H1 (cell line): ENCODE data around the gene METTL9. TPM values are rescaled to one million over a fixed set of nuclear protein-coding genes. Genes with fewer than 3 reads are reported as not detected.

Experiments used
- CTCF ChIA-PET: fragments of 300-600 bp; sonication (Branson Sonifier 250); formaldehyde crosslinking; loops from one replicate; lab custom pipeline; 2021; ENCODE audit not compliant: partially characterized antibody; lab: Charles Lee
- POLR2A ChIA-PET: fragments of 300-600 bp; sonication (Branson Sonifier 250); formaldehyde crosslinking; loops from one replicate; lab custom pipeline; 2021; ENCODE audit warnings: inconsistent platforms; ENCODE audit not compliant: partially characterized antibody; lab: Charles Lee
- DNase-seq, 2 experiments: peaks; one replicate each; pipeline versions ENCODE4 v3.0.0 to v3.0.0-alpha.2; 2010 to 2022; ENCODE audit warnings: low spot score in 2 of 2, low read depth in 1 of 2, mixed read lengths in 1 of 2
- FAIRE-seq: peaks from 2 replicates; lab custom pipeline; 2011; peaks lifted over from hg19 to GRCh38; lab: Jason Lieb, UNC
- H2AFZ ChIP-seq: 2 replicates; pipeline ENCODE4 v1.8.1; 2012; ENCODE audit warnings: low read length, inconsistent platforms
- H2AK5ac ChIP-seq: 2 replicates; pipeline ENCODE4 v1.6.1; 2013; ENCODE audit warnings: low read depth, low read length
- H2BK120ac ChIP-seq: replicated peaks from 2 replicates; pipeline ENCODE3; 2013; ENCODE audit warnings: low read depth, low read length, inconsistent platforms
- H2BK12ac ChIP-seq: 2 replicates; pipeline ENCODE4 v1.6.1; 2013; ENCODE audit warnings: low read depth, low read length
- H2BK15ac ChIP-seq: 2 replicates; pipeline ENCODE4 v1.6.1; 2013; ENCODE audit warnings: low read length
- H2BK20ac ChIP-seq: 2 replicates; pipeline ENCODE4 v1.6.1; 2013; ENCODE audit warnings: low read length
- H2BK5ac ChIP-seq: 2 replicates; pipeline ENCODE4 v1.6.1; 2013; ENCODE audit warnings: low read depth, low read length
- H3K14ac ChIP-seq: 2 replicates; pipeline ENCODE4 v1.6.1; 2013; ENCODE audit warnings: inconsistent platforms; ENCODE audit not compliant: insufficient read length
- H3K18ac ChIP-seq: 2 replicates; pipeline ENCODE4 v1.6.1; 2013; ENCODE audit warnings: low read length; ENCODE audit errors: extremely low read depth
- H3K23ac ChIP-seq: 2 replicates; pipeline ENCODE4 v1.6.1; 2013; ENCODE audit warnings: inconsistent platforms; ENCODE audit not compliant: insufficient read length
- H3K23me2 ChIP-seq: 2 replicates; pipeline ENCODE4 v1.6.1; 2013; ENCODE audit warnings: low read depth, low read length
- H3K27ac ChIP-seq: 2 replicates; pipeline ENCODE4 v1.6.1; 2011; ENCODE audit warnings: low read depth, low read length, inconsistent platforms
- H3K27me3 ChIP-seq, 4 experiments: replicated peaks in 1 of 4; 1 replicate in 1 of 4; 2 replicates in 3 of 4; pipeline versions ENCODE4 v1.6.1 to v1.8.1; 2011 to 2013; ENCODE audit warnings: low read length in 3 of 4, mild to moderate bottlenecking in 3 of 4, inconsistent platforms in 2 of 4, mixed read lengths in 2 of 4, moderate library complexity in 1 of 4; ENCODE audit not compliant: control insufficient read depth in 3 of 4, insufficient read depth in 3 of 4; ENCODE audit errors: extremely low read depth in 1 of 4
- H3K36me3 ChIP-seq, 4 experiments: 2 replicates each; pipeline versions ENCODE4 v1.6.1 to v1.8.1; 2011 to 2013; ENCODE audit warnings: mild to moderate bottlenecking in 4 of 4, low read length in 3 of 4, moderate library complexity in 2 of 4, control low read depth in 1 of 4, inconsistent platforms in 1 of 4; ENCODE audit not compliant: insufficient read depth in 4 of 4, control insufficient read depth in 2 of 4
- H3K4ac ChIP-seq: replicated peaks from 2 replicates; pipeline ENCODE3; 2013; ENCODE audit warnings: low read length, low read depth, mixed read lengths, inconsistent platforms; ENCODE audit not compliant: insufficient read length
- H3K4me1 ChIP-seq, 4 experiments: replicated peaks in 1 of 4; 1 replicate in 1 of 4; 2 replicates in 3 of 4; pipeline versions ENCODE4 v1.6.1 to v1.8.1; 2011 to 2013; ENCODE audit warnings: low read length in 3 of 4, inconsistent platforms in 2 of 4, mixed read lengths in 1 of 4; ENCODE audit not compliant: insufficient read depth in 4 of 4, control insufficient read depth in 3 of 4
- H3K4me2 ChIP-seq, 2 experiments: 2 replicates each; pipeline versions ENCODE4 v1.6.1 to v1.8.1; 2011 to 2013; ENCODE audit warnings: low read depth in 2 of 2, low read length in 2 of 2, control low read depth in 1 of 2, inconsistent platforms in 1 of 2, mild to moderate bottlenecking in 1 of 2; ENCODE audit not compliant: insufficient read depth in 1 of 2
- H3K4me3 ChIP-seq, 4 experiments: fragments of 200-600, 300-600 bp in 1 of 4; sonication (generic), shearing (Covaris generic), sonication (Bioruptor Twin) in 1 of 4; 2 replicates each; pipeline versions ENCODE4 v1.5.1 to v1.8.1; 2011 to 2016; ENCODE audit warnings: low read length in 4 of 4, low read depth in 3 of 4, control low read depth in 2 of 4, inconsistent platforms in 2 of 4, mild to moderate bottlenecking in 2 of 4, mixed read lengths in 1 of 4, moderate library complexity in 1 of 4; ENCODE audit not compliant: insufficient read depth in 2 of 4; ENCODE audit errors: extremely low read depth in 1 of 4
- H3K56ac ChIP-seq: replicated peaks from 2 replicates; pipeline ENCODE3; 2013; ENCODE audit warnings: low read depth, mild to moderate bottlenecking, mixed read lengths, low read length, inconsistent platforms; ENCODE audit not compliant: insufficient read length
- H3K79me1 ChIP-seq: 2 replicates; pipeline ENCODE4 v1.6.1; 2013; ENCODE audit warnings: low read depth, low read length, control low read depth
- H3K79me2 ChIP-seq, 2 experiments: 2 replicates each; pipeline versions ENCODE4 v1.6.1 to v1.8.1; 2012 to 2013; ENCODE audit warnings: low read length in 2 of 2, mild to moderate bottlenecking in 2 of 2, inconsistent platforms in 1 of 2; ENCODE audit not compliant: insufficient read depth in 2 of 2, control insufficient read depth in 1 of 2
- H3K9ac ChIP-seq, 4 experiments: replicated peaks in 1 of 4; 1 replicate in 1 of 4; 2 replicates in 3 of 4; pipeline versions ENCODE4 v1.6.1 to v1.8.1; 2011 to 2013; ENCODE audit warnings: low read depth in 3 of 4, low read length in 3 of 4, control low read depth in 2 of 4, mild to moderate bottlenecking in 2 of 4, moderate library complexity in 2 of 4, inconsistent platforms in 1 of 4; ENCODE audit errors: extremely low read depth in 1 of 4
- H3K9me3 ChIP-seq, 2 experiments: 2 replicates each; pipeline versions ENCODE4 v1.6.1 to v1.8.1; 2012 to 2013; ENCODE audit warnings: mild to moderate bottlenecking in 2 of 2, moderate library complexity in 2 of 2, control low read depth in 1 of 2, inconsistent platforms in 1 of 2, low read depth in 1 of 2, low read length in 1 of 2, mixed read lengths in 1 of 2; ENCODE audit not compliant: insufficient read depth in 2 of 2
- H4K20me1 ChIP-seq, 2 experiments: replicated peaks in 1 of 2; 2 replicates each; pipeline versions ENCODE3 to v1.8.1; 2011 to 2013; ENCODE audit warnings: inconsistent platforms in 2 of 2, low read length in 2 of 2, mild to moderate bottlenecking in 1 of 2; ENCODE audit not compliant: insufficient read depth in 2 of 2, control insufficient read depth in 1 of 2
- H4K5ac ChIP-seq: 2 replicates; pipeline ENCODE4 v1.6.1; 2013; ENCODE audit warnings: low read length, low read depth, mixed read lengths, inconsistent platforms; ENCODE audit not compliant: insufficient read length
- H4K8ac ChIP-seq: 2 replicates; pipeline ENCODE4 v1.8.0; 2013; ENCODE audit warnings: mild to moderate bottlenecking, moderate library complexity, low read length, inconsistent platforms; ENCODE audit not compliant: insufficient read depth; ENCODE audit errors: extremely low read depth
- H4K91ac ChIP-seq: replicated peaks from 2 replicates; pipeline ENCODE3; 2013; ENCODE audit warnings: low read length, mixed read lengths, inconsistent platforms; ENCODE audit not compliant: insufficient read length
- BRCA1 ChIP-seq: IDR thresholded peaks from 2 replicates; pipeline ENCODE4 v1.6.1; 2012; ENCODE audit warnings: low read depth, low read length, improper control_type of control experiment
- CBX5 ChIP-seq: fragments of 300-800, 300-1000 bp; sonication (generic); IDR thresholded peaks from 2 replicates; pipeline ENCODE4 v1.7.1; 2016; ENCODE audit warnings: antibody characterized with exemption, low read length, low read depth
- FOSL1 ChIP-seq: IDR thresholded peaks from 2 replicates; pipeline ENCODE4 v1.6.1; 2011; ENCODE audit warnings: mild to moderate bottlenecking, low read depth, low read length, moderate library complexity; ENCODE audit not compliant: insufficient read depth
- GABPA ChIP-seq: IDR thresholded peaks from 2 replicates; pipeline ENCODE4 v1.6.1; 2011; ENCODE audit warnings: mild to moderate bottlenecking, low read length, moderate library complexity, borderline replicate concordance; ENCODE audit not compliant: insufficient read depth
- GTF2F1 ChIP-seq: IDR thresholded peaks from 2 replicates; pipeline ENCODE4 v1.6.1; 2012; ENCODE audit warnings: low read depth, low read length, improper control_type of control experiment, borderline replicate concordance
- JUND ChIP-seq: IDR thresholded peaks from 2 replicates; pipeline ENCODE4 v1.6.1; 2011; ENCODE audit warnings: mild to moderate bottlenecking, improper control_type of control experiment, low read length
- NANOG ChIP-seq: IDR thresholded peaks from 2 replicates; pipeline ENCODE4 v1.6.1; 2011; ENCODE audit warnings: low read length, low read depth, mild to moderate bottlenecking, inconsistent platforms; ENCODE audit not compliant: insufficient read depth, poor library complexity, severe bottlenecking
- RFX5 ChIP-seq: IDR thresholded peaks from 2 replicates; pipeline ENCODE4 v1.6.1; 2011; ENCODE audit warnings: low read depth, low read length, improper control_type of control experiment, borderline replicate concordance
- SP1 ChIP-seq: IDR thresholded peaks from 2 replicates; pipeline ENCODE4 v1.6.1; 2011; ENCODE audit warnings: low read depth, low read length
- ZNF274 ChIP-seq: IDR thresholded peaks from 2 replicates; pipeline ENCODE4 v1.7.0; 2012; ENCODE audit warnings: low read length, borderline replicate concordance; ENCODE audit errors: extremely low read depth
- WGBS, 2 experiments: shearing (Covaris generic) in 1 of 2; methylation state at CpG; one replicate each; pipeline versions ENCODE4 v1.1.6 to v1.1.7; 2013 to 2015; ENCODE audit warnings: low lambda C conversion rate in 2 of 2, mixed read lengths in 2 of 2, inconsistent platforms in 1 of 2, low coverage in 1 of 2, missing lambda C conversion rate in 1 of 2; ENCODE audit not compliant: insufficient replicate concordance in 2 of 2, insufficient coverage in 1 of 2, insufficient read length in 1 of 2; ENCODE audit errors: extremely low coverage in 1 of 2, missing lambda C conversion rate in 1 of 2; 5-methylcytosine and 5-hydroxymethylcytosine counted together
- polyA plus RNA-seq, 7 experiments: library from polyadenylated mRNA; depleted of rRNA in 3 of 7; stranded (reverse) in 5 of 7; unstranded in 2 of 7; fragments of >200 nt in 5 of 7; fragments of 200-250 nt in 2 of 7; gene quantifications; 1 replicate in 5 of 7; 2 replicates in 1 of 7; 4 replicates in 1 of 7; pipeline versions ENCODE4 v1.2.1 to v1.2.3, GENCODE V29; 2011 to 2013; ENCODE audit warnings: missing spikeins in 2 of 7, mixed read lengths in 2 of 7
- total RNA-seq: library from RNA; stranded (reverse); fragmentation: NEBNext Ultra II Directional; extraction: Animal tissue kit (Norgen Biotek cat#: 25700); gene quantifications from 2 replicates; pipeline ENCODE4 v1.2.1, GENCODE V29; 2021
- TF ChIP-seq, protein P1 (sequence below): IDR thresholded peaks from 2 replicates; pipeline ENCODE4 v1.6.1; 2011; ENCODE audit warnings: low read depth, mild to moderate bottlenecking, low read length; ENCODE audit not compliant: insufficient read depth

METTL9 gene
- total and polyA plus RNA-seq, 2 of the 8 experiments (the other 6 are each of a cell fraction or from before 2014, with no cell fraction given): 45.4 to 112 TPM

GRCh38 chr16:21644674-21645073 is 45.3 kb downstream of the METTL9 start:
- Histone ChIP-seq H3K4me2 (no peak overlapping the region), H3K4ac (no peak overlapping the region)
- TF ChIP-seq ZNF274 (no peak), JUND (no peak), GTF2F1 (no peak), FOSL1 (no peak), NANOG (no peak), CBX5 (no peak), RFX5 (no peak), GABPA (no peak), BRCA1 (no peak), SP1 (no peak)
- TF ChIP-seq, protein P1, sequence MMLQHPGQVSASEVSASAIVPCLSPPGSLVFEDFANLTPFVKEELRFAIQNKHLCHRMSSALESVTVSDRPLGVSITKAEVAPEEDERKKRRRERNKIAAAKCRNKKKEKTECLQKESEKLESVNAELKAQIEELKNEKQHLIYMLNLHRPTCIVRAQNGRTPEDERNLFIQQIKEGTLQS: no peak

More at GRCh38 chr16:21644674-21645073, 45.3 kb downstream of the METTL9 start:
- Histone ChIP-seq H2BK20ac (no peak overlapping the region), H3K79me1 (peaks cover 2% of the 10 kb centered on the region; the same call in 1 of the 2 replicates), H3K23me2 (no peaks in the 10 kb centered on the region), H3K27me3 (no peaks in the 10 kb centered on the region), H4K5ac (no peak overlapping the region), H4K8ac (no peak overlapping the region), H3K14ac (no peak overlapping the region), H2AK5ac (no peak overlapping the region), H2BK120ac (no peak overlapping the region), H3K4me3 (no peak overlapping the region), H3K27ac (no peak overlapping the region), H4K91ac (no peak overlapping the region), H3K4me1 (no peaks in the 10 kb centered on the region), H3K9ac (no peak overlapping the region), H2BK15ac (no peak overlapping the region), H2AFZ (no peak overlapping the region), H3K56ac (no peak overlapping the region), H3K23ac (no peak overlapping the region), H3K79me2 (peaks cover 0 to 11% of the 10 kb centered on the region in 2 experiments; a peak in 1 of 4 replicates), H3K9me3 (no peaks in the 10 kb centered on the region), H3K36me3 (no peaks in the 10 kb centered on the region), H2BK5ac (no peak overlapping the region), H3K18ac (no peak overlapping the region), H2BK12ac (no peak overlapping the region), H4K20me1 (peaks cover 0 to 3% of the 10 kb centered on the region in 2 experiments)
- WGBS, 2 experiments: 93% methylated on average over 4 of the region's 4 CpGs; no CpG with 5 or more reads in 1 of the 2 experiments
- DNase-seq (no peak), FAIRE-seq (no peak)
- ChIA-PET CTCF (interaction anchor here (1.0 to 1.1 kb wide), 2 partner anchors 29 to 64 kb away, joined by 3 read pairs; no protein-coding TSS in a partner anchor), POLR2A (interaction anchor here (0.6 kb wide), 1 partner anchor 150 kb away, joined by 3 read pairs; no protein-coding TSS in a partner anchor)
